GM10847 (cell line): ENCODE data around the gene GFRA4.

Experiments
- POLR2A ChIP-seq: IDR thresholded peaks from 2 replicates; pipeline ENCODE4 v1.6.1; 2011; ENCODE audit not compliant: insufficient read length; ENCODE audit errors: extremely low read depth

The GFRA4 gene

DNA sequence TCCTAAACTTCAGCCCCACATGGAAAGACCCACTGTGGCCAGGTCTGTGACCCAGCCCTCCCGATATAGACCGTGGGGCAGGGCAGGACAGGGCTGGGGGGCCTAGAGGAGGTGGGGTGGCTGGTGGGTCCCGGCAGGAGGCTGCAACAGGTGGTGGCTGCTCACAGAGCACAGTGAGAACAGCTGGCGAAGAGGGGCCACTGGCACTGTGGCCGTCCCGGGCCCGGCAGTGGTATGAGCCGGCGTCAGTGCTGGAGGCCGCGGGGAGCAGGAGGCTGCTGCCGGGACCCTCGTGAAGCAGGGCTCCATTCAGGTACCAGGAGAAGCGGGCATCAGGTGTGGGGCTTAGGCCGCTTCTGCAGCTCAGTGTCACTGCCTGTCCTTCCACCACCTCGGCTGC lies 35.8 kb upstream of the GFRA4 start:
- no peak for TF ChIP-seq POLR2A

DNA sequence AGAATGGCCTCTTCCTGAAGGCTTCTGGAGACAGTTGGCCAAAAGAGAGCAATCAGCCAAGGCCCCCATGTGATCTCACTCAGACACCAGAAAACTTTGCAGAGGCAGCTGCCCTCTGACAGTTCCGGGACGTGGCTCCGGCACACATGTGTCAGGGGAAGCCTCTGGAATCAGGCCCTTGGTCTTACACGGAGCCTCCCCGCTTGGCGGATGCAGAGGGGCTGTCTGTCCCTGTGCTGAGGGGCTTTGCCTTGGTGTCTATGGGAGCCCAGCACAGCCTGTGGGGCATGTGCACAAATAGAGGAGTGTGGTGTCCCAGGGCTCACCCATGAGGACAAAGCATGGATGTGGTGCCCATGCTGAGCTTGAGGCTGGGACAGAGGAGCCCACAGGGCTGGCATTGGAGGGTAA lies 35.4 kb upstream of the GFRA4 start:
- no peak for TF ChIP-seq POLR2A

DNA sequence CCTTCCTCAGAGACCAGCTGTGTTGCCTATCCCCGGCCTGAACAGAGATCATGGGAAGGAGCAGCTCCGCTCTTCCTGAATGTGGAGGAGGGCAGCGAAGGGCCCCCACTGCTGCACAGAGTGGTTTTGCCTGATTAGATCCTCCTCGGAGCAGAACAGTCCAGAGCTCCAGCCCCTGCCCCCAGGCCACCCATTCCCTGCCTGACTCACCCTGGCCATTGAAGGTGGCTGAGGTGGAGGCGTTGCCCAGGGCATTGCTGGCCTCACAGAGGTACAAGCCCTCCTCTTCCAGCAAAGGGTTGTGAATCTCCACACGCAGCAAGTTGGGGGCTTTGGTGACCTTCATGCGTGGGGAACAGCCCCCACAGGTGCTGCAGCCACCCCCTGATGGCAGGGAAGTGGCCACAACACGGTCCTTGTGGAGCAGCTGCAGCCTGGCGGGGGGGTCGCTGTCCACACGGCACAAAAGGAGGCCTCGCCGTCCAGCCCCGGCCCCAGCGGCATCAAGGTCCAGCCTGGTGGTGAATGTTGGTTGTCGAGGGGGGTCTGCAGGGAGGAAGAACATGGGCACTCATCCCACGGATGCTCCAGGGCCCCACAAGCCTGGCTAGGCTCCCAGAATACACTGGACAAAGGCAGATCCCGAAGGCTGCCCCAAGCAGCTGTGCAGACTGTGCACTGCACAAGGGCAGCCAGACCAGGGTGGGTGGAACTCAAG lies 34.5 kb upstream of the GFRA4 start:
- TF ChIP-seq POLR2A: no peak

DNA sequence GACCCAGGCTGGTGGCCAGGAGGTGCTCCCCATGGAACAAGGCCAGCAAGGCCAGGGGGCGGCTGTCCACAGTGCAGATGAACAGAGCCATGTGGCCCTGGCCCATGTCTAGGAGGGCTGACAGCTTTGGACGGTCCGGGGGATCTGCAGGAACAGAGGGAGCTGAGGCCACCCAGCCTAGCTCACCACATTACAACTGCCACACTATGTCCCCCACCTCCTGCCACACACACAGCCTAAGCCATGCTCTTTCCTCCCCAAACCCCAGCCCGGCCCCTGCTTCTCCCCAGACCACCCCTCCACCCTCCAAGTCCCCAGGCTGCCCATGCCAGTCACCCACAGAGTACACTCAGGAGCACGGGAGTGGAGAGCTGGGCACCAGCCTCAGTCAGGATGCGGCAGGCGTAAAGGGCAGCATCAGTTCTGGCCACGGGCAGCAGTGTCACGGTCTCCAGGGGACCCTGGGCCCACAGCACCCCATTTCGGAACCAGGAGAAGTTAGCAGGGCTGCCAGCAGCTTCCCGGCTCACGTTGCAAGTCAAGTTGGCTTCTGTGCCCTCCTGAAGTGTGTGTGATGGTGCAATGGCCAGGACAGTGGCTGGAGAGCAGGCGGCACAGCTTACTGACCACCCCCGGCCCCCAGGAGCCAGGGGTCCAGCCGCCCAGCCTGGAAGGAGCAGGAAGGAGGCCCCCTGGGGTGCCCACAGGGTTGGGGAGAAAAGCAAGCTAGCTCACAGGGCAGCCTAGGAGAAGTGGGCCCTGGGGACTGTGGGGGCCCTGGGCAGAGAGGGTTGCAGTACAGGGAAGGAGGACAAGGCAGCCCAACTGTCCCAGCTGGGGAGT lies 33.8 kb upstream of the GFRA4 start:
- TF ChIP-seq POLR2A: no peak

DNA sequence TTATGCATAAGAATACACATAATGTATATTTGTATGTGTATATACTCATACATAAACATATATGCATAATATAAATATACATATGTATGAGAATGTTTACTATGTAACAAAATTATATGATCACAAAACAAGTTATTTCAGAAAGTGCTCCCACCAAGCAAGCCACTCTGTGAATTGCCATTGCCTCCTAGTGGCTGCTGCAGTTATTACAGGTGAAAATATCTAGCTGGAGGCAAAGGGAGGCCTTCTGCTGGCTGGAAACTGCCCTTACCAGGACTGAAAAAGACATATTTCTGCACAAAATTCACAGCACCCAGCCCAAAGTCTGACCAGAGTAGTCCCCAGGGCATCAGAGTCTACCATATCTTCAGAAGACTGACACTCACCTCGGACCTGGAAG lies 33.0 kb upstream of the GFRA4 start:
- TF ChIP-seq POLR2A: no peak

DNA sequence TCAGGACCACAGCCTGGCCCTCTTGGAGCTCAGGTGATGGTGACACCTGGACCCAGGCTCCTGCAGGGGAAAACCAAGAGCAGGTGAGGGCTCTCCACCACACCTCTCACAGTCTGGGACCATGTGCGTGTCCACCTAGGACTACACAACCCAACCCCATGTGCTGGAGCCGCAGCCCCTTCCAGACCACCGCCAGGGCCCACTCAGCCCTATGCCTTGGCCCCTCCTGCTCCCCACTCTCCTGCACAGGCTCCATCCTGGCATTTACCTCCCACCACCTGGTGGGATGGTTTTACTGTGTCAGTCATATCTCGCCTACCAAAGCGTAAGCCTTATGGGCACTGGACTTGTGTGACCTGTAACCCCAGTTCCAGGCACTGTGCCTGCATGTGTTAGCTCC lies 31.7 kb upstream of the GFRA4 start:
- TF ChIP-seq POLR2A: no peak

DNA sequence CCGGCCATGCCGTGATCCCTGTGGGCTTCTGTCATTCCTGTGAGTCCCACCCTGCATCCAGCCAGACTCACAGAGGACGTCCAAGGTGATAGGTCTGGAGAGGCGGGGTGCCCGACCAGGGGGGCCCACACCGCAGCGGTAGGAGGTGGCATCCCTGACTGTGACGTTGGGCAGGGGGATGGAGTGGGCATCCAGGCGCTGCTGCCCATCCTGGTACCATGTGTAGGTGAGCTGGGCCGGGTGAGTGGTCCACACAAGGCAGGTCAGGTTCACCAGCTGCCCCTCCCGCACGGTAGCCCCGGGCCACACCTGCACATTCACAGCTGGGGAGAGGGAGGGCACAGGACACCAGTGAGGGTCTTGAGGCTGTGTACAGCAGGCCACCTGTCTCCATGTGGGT lies 30.2 kb upstream of the GFRA4 start:
- no peak for TF ChIP-seq POLR2A

DNA sequence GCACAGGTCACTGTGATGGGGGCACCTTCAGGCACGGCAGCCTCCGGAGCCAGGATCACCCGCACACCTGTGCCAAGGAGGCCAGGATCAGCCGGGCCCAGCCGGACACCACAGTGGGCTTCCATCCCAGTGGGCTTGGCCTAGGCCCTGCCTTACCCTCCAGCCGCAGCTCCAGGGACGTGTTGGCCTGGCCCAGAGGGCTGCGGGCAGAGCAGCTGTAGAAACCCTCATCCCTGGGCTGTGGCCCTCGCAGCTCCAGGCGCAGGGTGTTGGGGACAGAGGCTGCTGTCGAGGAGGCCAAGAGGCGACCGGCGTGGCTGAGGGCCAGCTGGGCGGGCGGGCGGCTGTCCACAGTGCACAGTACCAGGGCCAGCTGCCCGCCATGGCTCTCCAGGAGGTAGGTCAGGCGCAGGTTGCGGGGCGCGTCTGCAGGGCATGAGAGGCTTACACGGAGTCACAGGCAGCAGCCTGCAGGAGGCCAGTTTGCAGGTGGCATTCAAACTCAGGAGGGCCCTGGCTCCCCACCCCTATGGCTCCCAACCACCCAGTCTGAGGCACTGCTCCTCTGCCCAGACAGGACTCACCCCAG lies 29.6 kb upstream of the GFRA4 start:
- no peak for TF ChIP-seq POLR2A

DNA sequence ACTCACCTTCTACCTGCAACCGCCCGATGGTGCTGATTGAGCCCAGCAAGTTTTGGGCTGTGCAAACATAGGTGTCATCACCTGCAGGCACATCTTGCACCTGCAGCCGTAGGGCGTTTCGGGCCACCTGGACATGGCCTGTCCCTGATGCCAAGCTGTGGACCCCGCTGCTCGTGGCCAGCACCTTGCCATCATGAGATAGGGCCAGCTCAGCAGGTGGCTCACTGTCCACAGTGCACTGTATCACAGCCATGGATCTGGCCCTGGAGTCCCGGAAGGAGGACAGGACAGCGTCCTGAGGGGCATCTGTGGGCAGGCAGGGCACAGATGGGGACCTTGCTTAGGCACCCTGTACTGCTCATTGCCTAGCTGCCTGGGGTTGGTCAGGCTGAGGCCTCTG lies 28.7 kb upstream of the GFRA4 start:
- TF ChIP-seq POLR2A: no peak

DNA sequence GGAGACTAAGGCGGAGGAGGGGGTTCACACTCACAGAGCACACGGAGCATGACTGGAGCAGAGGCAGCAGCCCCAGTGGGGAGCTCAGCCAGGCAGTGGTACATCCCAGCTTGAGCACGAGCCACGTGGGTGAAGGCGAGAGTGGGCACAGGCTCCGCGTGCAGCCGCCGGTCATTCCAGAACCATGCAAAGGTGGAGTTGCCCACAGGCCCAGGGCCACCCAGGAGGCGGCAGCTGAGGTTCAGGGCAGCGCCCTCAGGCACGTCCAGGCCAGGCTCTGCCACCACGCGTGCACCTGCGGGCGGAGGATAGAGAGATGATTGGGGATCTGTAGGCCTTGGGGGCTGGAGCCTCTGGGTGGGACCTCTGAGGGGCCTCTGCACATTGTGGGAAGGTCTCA lies 28.1 kb upstream of the GFRA4 start:
- TF ChIP-seq POLR2A: no peak

DNA sequence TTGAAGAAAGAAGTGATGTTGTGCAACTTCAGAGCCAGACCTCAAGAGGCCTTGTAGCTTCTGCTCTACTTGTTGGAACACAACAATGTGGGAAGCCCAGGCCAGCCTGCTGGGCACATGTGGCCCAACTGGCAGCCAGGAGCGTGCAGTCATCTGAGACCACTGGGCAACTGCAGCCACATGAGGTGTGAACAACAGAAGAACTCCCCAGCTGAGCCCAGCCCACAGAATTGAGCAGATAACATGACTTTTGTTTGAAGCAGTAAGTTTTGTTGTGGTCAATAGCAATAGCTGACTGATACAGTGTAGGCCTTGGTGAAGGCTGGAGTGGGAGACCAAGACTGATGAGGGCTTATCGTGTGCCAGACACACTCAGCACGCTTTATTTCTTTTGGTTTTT lies 27.2 kb upstream of the GFRA4 start:
- TF ChIP-seq POLR2A: no peak

DNA sequence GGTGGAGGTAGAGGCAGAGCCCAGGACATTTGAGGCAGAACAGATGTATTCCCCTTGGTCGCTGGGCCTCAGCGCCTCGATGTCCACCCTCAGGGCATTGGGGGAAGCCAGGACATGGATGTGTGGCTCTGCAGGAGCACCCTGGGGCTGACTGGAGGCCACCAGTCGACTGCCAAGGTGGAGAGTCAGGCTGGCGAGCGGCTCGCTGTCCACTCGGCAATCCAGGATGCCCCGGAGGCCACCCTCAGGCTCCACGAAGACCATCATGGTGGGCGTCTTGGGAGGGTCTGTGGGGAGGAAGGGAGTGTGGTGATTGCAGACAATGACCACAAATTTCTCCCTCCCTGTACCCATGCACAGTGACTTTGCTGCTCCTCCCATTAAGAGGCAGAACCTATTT lies 26.8 kb upstream of the GFRA4 start:
- TF ChIP-seq POLR2A: no peak

DNA sequence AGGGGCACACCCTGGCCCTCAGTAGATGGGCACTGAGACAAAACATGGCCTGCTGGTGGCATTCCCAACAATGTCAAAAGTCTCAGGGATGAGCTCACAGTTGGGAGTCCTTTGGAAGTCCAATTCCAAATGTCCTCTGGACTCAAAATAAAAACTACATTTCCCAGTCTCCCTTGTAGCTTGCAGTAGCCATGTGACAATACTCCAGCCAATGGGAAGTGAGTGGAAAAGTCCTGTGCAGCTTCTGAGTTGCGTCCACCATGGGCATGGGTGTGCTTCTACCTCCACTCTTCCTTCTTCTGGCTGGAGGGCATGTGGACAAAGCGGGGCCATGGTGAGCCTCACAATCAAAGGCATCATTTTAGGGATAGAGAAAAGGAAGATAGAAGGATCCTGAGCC lies 24.5 kb upstream of the GFRA4 start:
- no peak for TF ChIP-seq POLR2A

DNA sequence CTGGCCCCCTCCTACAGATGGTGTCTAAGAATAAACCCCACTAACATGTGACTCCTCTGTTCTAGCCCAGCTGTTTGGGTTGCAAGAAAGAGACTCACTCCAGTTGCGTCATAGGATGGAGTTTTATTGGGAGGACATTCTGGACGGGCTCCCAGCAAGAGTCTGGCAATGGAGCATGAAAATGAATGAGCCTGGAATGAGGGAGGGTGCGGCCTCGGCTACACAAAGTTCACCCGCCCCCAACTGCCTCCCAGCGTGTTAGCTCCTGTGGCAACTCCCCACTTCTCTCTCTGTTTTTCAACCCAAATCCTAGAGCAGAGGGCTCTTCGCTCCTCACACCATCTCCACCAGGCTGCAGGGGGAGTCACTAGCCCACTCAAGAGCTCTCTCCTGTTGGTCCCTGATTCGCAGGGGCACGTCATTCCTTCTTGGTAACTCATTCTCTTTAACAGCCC lies 23.7 kb upstream of the GFRA4 start:
- no peak for TF ChIP-seq POLR2A

DNA sequence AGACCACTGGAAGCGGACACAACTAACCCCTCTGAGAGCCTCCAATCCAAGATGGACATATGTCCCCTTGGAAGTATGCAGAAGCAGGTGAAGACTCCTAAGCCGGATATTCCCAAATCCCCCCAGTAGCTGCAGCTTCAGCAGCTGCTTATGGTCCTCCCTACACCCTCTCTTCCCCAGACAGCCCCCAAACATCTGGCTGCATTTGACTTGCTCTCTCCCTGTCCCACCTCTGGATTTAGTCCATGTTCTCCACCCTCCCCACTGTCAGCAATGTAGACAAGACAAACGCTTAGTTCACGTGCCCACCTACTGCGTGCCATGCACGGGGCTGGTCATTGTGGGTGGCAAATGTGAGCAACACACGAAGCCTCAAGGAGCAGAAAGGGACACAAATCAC lies 23.2 kb upstream of the GFRA4 start:
- no peak for TF ChIP-seq POLR2A

DNA sequence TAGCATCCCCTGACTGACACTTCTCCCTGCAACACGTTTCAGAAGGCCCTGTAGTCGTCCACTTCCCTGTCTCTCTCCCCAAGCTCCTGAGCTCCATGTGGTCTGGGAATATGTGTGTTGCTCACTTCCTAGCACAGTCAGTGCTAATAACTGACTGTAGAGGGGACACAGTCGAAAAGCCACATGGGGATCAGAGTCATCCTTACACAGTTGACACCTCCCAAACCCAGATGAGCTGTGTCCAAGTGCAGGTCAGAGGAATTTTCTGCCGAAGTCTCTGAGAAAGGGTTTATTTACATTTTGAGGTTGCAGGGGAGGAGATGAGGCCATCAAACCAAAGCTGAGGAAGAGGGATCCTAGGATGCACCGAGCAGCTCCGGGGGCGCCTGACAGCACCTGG lies 22.1 kb upstream of the GFRA4 start:
- no peak for TF ChIP-seq POLR2A
